MM.1S (cell line): ENCODE measurements around the gene HMGA1.

Experiments
- EZH2phosphoT487 ChIP-seq: fragments of 300-600 bp; sonication (generic); IDR thresholded peaks from 2 replicates; pipeline ENCODE4 v1.6.1; 2018; ENCODE audit warnings: antibody characterized with exemption, low read length
- TF ChIP-seq, protein P1 (sequence below): fragments of 300-600 bp; sonication (generic); IDR thresholded peaks from 2 replicates; pipeline ENCODE4 v1.5.1; 2016; ENCODE audit warnings: antibody characterized with exemption, low read length, mixed read lengths

DNA sequence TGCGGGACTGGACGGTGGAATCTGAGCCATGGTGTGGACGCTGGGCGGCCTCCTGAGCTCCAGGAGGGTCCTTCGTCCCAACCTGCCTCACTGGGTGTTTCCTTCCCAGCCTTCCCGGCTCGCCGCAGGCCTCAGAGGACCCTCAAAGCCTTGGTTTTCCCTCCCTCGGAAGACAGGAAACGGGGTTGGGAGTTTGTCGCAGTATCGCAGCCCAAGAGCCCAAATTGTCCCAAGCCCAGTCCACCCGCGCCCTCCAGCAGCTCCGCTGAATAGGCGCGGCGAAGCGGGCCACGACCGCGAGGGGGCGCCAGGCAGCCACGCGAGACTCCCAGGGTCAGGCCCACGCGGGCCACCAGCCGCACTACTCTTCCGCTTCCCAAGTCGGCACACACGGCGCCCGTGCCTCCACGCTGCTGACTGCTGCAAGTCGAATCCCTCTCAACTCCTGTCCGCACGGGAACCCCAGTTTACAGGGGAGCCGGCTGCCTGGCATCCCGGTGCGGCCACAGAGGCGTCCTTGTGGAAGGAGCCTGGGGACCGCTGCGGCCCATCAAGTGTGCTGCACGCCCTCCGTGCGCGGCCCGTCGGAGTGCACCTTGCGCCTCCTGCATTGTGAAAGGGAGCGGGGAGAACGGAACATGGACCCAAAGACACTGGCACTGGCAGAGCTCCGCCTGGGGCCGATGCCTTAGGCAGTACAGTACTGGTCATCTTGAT lies 40.4 kb upstream of the HMGA1 start:
- TF ChIP-seq, protein P1, sequence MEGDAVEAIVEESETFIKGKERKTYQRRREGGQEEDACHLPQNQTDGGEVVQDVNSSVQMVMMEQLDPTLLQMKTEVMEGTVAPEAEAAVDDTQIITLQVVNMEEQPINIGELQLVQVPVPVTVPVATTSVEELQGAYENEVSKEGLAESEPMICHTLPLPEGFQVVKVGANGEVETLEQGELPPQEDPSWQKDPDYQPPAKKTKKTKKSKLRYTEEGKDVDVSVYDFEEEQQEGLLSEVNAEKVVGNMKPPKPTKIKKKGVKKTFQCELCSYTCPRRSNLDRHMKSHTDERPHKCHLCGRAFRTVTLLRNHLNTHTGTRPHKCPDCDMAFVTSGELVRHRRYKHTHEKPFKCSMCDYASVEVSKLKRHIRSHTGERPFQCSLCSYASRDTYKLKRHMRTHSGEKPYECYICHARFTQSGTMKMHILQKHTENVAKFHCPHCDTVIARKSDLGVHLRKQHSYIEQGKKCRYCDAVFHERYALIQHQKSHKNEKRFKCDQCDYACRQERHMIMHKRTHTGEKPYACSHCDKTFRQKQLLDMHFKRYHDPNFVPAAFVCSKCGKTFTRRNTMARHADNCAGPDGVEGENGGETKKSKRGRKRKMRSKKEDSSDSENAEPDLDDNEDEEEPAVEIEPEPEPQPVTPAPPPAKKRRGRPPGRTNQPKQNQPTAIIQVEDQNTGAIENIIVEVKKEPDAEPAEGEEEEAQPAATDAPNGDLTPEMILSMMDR: peak; percentile 93
- TF ChIP-seq EZH2phosphoT487: no peak
